H1 (cell line): Measurements from ENCODE around the gene APOL5. TPM values are rescaled to one million over a fixed set of nuclear protein-coding genes. Genes with fewer than 3 reads are reported as not detected.
A peak's percentile ranks its signal among the peaks of the same experiment; 100 is the strongest.
"Not testable (repeated sequence)": the region's sequence is repeated elsewhere in the genome, so short reads cannot be mapped to it uniquely, and the experiment has no call there.

ENCODE experiments used
- CTCF ChIA-PET: fragments of 300-600 bp; sonication (Branson Sonifier 250); formaldehyde crosslinking; loops from one replicate; lab custom pipeline; 2021; ENCODE audit not compliant: partially characterized antibody; lab: Charles Lee
- POLR2A ChIA-PET: fragments of 300-600 bp; sonication (Branson Sonifier 250); formaldehyde crosslinking; loops from one replicate; lab custom pipeline; 2021; ENCODE audit warnings: inconsistent platforms; ENCODE audit not compliant: partially characterized antibody; lab: Charles Lee
- DNase-seq, 2 experiments: peaks; one replicate each; pipeline versions ENCODE4 v3.0.0 to v3.0.0-alpha.2; 2010 to 2022; ENCODE audit warnings: low spot score in 2 of 2, low read depth in 1 of 2, mixed read lengths in 1 of 2
- FAIRE-seq: peaks from 2 replicates; lab custom pipeline; 2011; peaks lifted over from hg19 to GRCh38; lab: Jason Lieb, UNC
- H2AFZ ChIP-seq: 2 replicates; pipeline ENCODE4 v1.8.1; 2012; ENCODE audit warnings: low read length, inconsistent platforms
- H2AK5ac ChIP-seq: 2 replicates; pipeline ENCODE4 v1.6.1; 2013; ENCODE audit warnings: low read depth, low read length
- H2BK120ac ChIP-seq: replicated peaks from 2 replicates; pipeline ENCODE3; 2013; ENCODE audit warnings: low read depth, low read length, inconsistent platforms
- H2BK12ac ChIP-seq: 2 replicates; pipeline ENCODE4 v1.6.1; 2013; ENCODE audit warnings: low read depth, low read length
- H2BK15ac ChIP-seq: 2 replicates; pipeline ENCODE4 v1.6.1; 2013; ENCODE audit warnings: low read length
- H2BK20ac ChIP-seq: 2 replicates; pipeline ENCODE4 v1.6.1; 2013; ENCODE audit warnings: low read length
- H2BK5ac ChIP-seq: 2 replicates; pipeline ENCODE4 v1.6.1; 2013; ENCODE audit warnings: low read depth, low read length
- H3K14ac ChIP-seq: 2 replicates; pipeline ENCODE4 v1.6.1; 2013; ENCODE audit warnings: inconsistent platforms; ENCODE audit not compliant: insufficient read length
- H3K18ac ChIP-seq: 2 replicates; pipeline ENCODE4 v1.6.1; 2013; ENCODE audit warnings: low read length; ENCODE audit errors: extremely low read depth
- H3K23ac ChIP-seq: 2 replicates; pipeline ENCODE4 v1.6.1; 2013; ENCODE audit warnings: inconsistent platforms; ENCODE audit not compliant: insufficient read length
- H3K23me2 ChIP-seq: 2 replicates; pipeline ENCODE4 v1.6.1; 2013; ENCODE audit warnings: low read depth, low read length
- H3K27ac ChIP-seq: 2 replicates; pipeline ENCODE4 v1.6.1; 2011; ENCODE audit warnings: low read depth, low read length, inconsistent platforms
- H3K27me3 ChIP-seq, 4 experiments: replicated peaks in 1 of 4; 1 replicate in 1 of 4; 2 replicates in 3 of 4; pipeline versions ENCODE4 v1.6.1 to v1.8.1; 2011 to 2013; ENCODE audit warnings: low read length in 3 of 4, mild to moderate bottlenecking in 3 of 4, inconsistent platforms in 2 of 4, mixed read lengths in 2 of 4, moderate library complexity in 1 of 4; ENCODE audit not compliant: control insufficient read depth in 3 of 4, insufficient read depth in 3 of 4; ENCODE audit errors: extremely low read depth in 1 of 4
- H3K36me3 ChIP-seq, 4 experiments: 2 replicates each; pipeline versions ENCODE4 v1.6.1 to v1.8.1; 2011 to 2013; ENCODE audit warnings: mild to moderate bottlenecking in 4 of 4, low read length in 3 of 4, moderate library complexity in 2 of 4, control low read depth in 1 of 4, inconsistent platforms in 1 of 4; ENCODE audit not compliant: insufficient read depth in 4 of 4, control insufficient read depth in 2 of 4
- H3K4ac ChIP-seq: replicated peaks from 2 replicates; pipeline ENCODE3; 2013; ENCODE audit warnings: low read length, low read depth, mixed read lengths, inconsistent platforms; ENCODE audit not compliant: insufficient read length
- H3K4me1 ChIP-seq, 4 experiments: replicated peaks in 1 of 4; 1 replicate in 1 of 4; 2 replicates in 3 of 4; pipeline versions ENCODE4 v1.6.1 to v1.8.1; 2011 to 2013; ENCODE audit warnings: low read length in 3 of 4, inconsistent platforms in 2 of 4, mixed read lengths in 1 of 4; ENCODE audit not compliant: insufficient read depth in 4 of 4, control insufficient read depth in 3 of 4
- H3K4me2 ChIP-seq, 2 experiments: 2 replicates each; pipeline versions ENCODE4 v1.6.1 to v1.8.1; 2011 to 2013; ENCODE audit warnings: low read depth in 2 of 2, low read length in 2 of 2, control low read depth in 1 of 2, inconsistent platforms in 1 of 2, mild to moderate bottlenecking in 1 of 2; ENCODE audit not compliant: insufficient read depth in 1 of 2
- H3K4me3 ChIP-seq, 4 experiments: fragments of 200-600, 300-600 bp in 1 of 4; sonication (generic), shearing (Covaris generic), sonication (Bioruptor Twin) in 1 of 4; 2 replicates each; pipeline versions ENCODE4 v1.5.1 to v1.8.1; 2011 to 2016; ENCODE audit warnings: low read length in 4 of 4, low read depth in 3 of 4, control low read depth in 2 of 4, inconsistent platforms in 2 of 4, mild to moderate bottlenecking in 2 of 4, mixed read lengths in 1 of 4, moderate library complexity in 1 of 4; ENCODE audit not compliant: insufficient read depth in 2 of 4; ENCODE audit errors: extremely low read depth in 1 of 4
- H3K56ac ChIP-seq: replicated peaks from 2 replicates; pipeline ENCODE3; 2013; ENCODE audit warnings: low read depth, mild to moderate bottlenecking, mixed read lengths, low read length, inconsistent platforms; ENCODE audit not compliant: insufficient read length
- H3K79me1 ChIP-seq: 2 replicates; pipeline ENCODE4 v1.6.1; 2013; ENCODE audit warnings: low read depth, low read length, control low read depth
- H3K79me2 ChIP-seq, 2 experiments: 2 replicates each; pipeline versions ENCODE4 v1.6.1 to v1.8.1; 2012 to 2013; ENCODE audit warnings: low read length in 2 of 2, mild to moderate bottlenecking in 2 of 2, inconsistent platforms in 1 of 2; ENCODE audit not compliant: insufficient read depth in 2 of 2, control insufficient read depth in 1 of 2
- H3K9ac ChIP-seq, 4 experiments: replicated peaks in 1 of 4; 1 replicate in 1 of 4; 2 replicates in 3 of 4; pipeline versions ENCODE4 v1.6.1 to v1.8.1; 2011 to 2013; ENCODE audit warnings: low read depth in 3 of 4, low read length in 3 of 4, control low read depth in 2 of 4, mild to moderate bottlenecking in 2 of 4, moderate library complexity in 2 of 4, inconsistent platforms in 1 of 4; ENCODE audit errors: extremely low read depth in 1 of 4
- H3K9me3 ChIP-seq, 2 experiments: 2 replicates each; pipeline versions ENCODE4 v1.6.1 to v1.8.1; 2012 to 2013; ENCODE audit warnings: mild to moderate bottlenecking in 2 of 2, moderate library complexity in 2 of 2, control low read depth in 1 of 2, inconsistent platforms in 1 of 2, low read depth in 1 of 2, low read length in 1 of 2, mixed read lengths in 1 of 2; ENCODE audit not compliant: insufficient read depth in 2 of 2
- H4K20me1 ChIP-seq, 2 experiments: replicated peaks in 1 of 2; 2 replicates each; pipeline versions ENCODE3 to v1.8.1; 2011 to 2013; ENCODE audit warnings: inconsistent platforms in 2 of 2, low read length in 2 of 2, mild to moderate bottlenecking in 1 of 2; ENCODE audit not compliant: insufficient read depth in 2 of 2, control insufficient read depth in 1 of 2
- H4K5ac ChIP-seq: 2 replicates; pipeline ENCODE4 v1.6.1; 2013; ENCODE audit warnings: low read length, low read depth, mixed read lengths, inconsistent platforms; ENCODE audit not compliant: insufficient read length
- H4K8ac ChIP-seq: 2 replicates; pipeline ENCODE4 v1.8.0; 2013; ENCODE audit warnings: mild to moderate bottlenecking, moderate library complexity, low read length, inconsistent platforms; ENCODE audit not compliant: insufficient read depth; ENCODE audit errors: extremely low read depth
- H4K91ac ChIP-seq: replicated peaks from 2 replicates; pipeline ENCODE3; 2013; ENCODE audit warnings: low read length, mixed read lengths, inconsistent platforms; ENCODE audit not compliant: insufficient read length
- WGBS, 2 experiments: shearing (Covaris generic) in 1 of 2; methylation state at CpG; one replicate each; pipeline versions ENCODE4 v1.1.6 to v1.1.7; 2013 to 2015; ENCODE audit warnings: low lambda C conversion rate in 2 of 2, mixed read lengths in 2 of 2, inconsistent platforms in 1 of 2, low coverage in 1 of 2, missing lambda C conversion rate in 1 of 2; ENCODE audit not compliant: insufficient replicate concordance in 2 of 2, insufficient coverage in 1 of 2, insufficient read length in 1 of 2; ENCODE audit errors: extremely low coverage in 1 of 2, missing lambda C conversion rate in 1 of 2; 5-methylcytosine and 5-hydroxymethylcytosine counted together
- polyA plus RNA-seq, 7 experiments: library from polyadenylated mRNA; depleted of rRNA in 3 of 7; stranded (reverse) in 5 of 7; unstranded in 2 of 7; fragments of >200 nt in 5 of 7; fragments of 200-250 nt in 2 of 7; gene quantifications; 1 replicate in 5 of 7; 2 replicates in 1 of 7; 4 replicates in 1 of 7; pipeline versions ENCODE4 v1.2.1 to v1.2.3, GENCODE V29; 2011 to 2013; ENCODE audit warnings: missing spikeins in 2 of 7, mixed read lengths in 2 of 7
- total RNA-seq: library from RNA; stranded (reverse); fragmentation: NEBNext Ultra II Directional; extraction: Animal tissue kit (Norgen Biotek cat#: 25700); gene quantifications from 2 replicates; pipeline ENCODE4 v1.2.1, GENCODE V29; 2021

Gene APOL5
- total and polyA plus RNA-seq, 2 of the 8 experiments (the other 6 are each of a cell fraction or from before 2014, with no cell fraction given): not detected

GRCh38 chr22:35676065-35676464, 41.6 kb upstream of the APOL5 start:
- H3K36me3 ChIP-seq, H3K79me1 ChIP-seq, H4K5ac ChIP-seq, H4K8ac ChIP-seq, H2AK5ac ChIP-seq, H2BK20ac ChIP-seq, FAIRE-seq, H2BK15ac ChIP-seq, H4K91ac ChIP-seq, H3K14ac ChIP-seq, H3K23me2 ChIP-seq, DNase-seq, H4K20me1 ChIP-seq, H2AFZ ChIP-seq, H2BK12ac ChIP-seq, H2BK5ac ChIP-seq, H3K9ac ChIP-seq, H3K56ac ChIP-seq, H3K4me3 ChIP-seq, H3K4ac ChIP-seq, H3K79me2 ChIP-seq, H3K27ac ChIP-seq, H3K4me2 ChIP-seq, H3K27me3 ChIP-seq, H2BK120ac ChIP-seq, H3K23ac ChIP-seq: not testable (repeated sequence)
- 0% methylated on average over 1 of the region's 1 CpG; no CpG with 5 or more reads in 1 of the 2 experiments for WGBS, 2 experiments
- Histone ChIP-seq H3K9me3 (peaks cover 0 to 19% of the 10 kb centered on the region in 2 experiments; a peak in 3 of 4 replicates), H3K4me1 (peaks cover 0 to 18% (median 9%) of the 10 kb centered on the region in 4 experiments; a peak in 4 of 7 replicates), H3K18ac (peak overlapping the region; percentile 32)
- POLR2A ChIA-PET: interaction anchor here (0.5 to 0.6 kb wide), 2 partner anchors 12 to 295 kb away, joined by 3 read pairs; partner anchors contain the start of gene HMOX1
- CTCF ChIA-PET: interaction anchor here (1.5 to 2.2 kb wide), 2 partner anchors 8 to 14 kb away, joined by 7 to 13 read pairs; no protein-coding TSS in a partner anchor
